NCI-H2196 (cell line): Measurements from ENCODE around the gene TLL2.

Experiments
- DNase-seq: peaks from one replicate; lab custom pipeline; 2025; ENCODE audit not compliant: unreplicated experiment; lab: John Stamatoyannopoulos, UW

Gene TLL2

DNA sequence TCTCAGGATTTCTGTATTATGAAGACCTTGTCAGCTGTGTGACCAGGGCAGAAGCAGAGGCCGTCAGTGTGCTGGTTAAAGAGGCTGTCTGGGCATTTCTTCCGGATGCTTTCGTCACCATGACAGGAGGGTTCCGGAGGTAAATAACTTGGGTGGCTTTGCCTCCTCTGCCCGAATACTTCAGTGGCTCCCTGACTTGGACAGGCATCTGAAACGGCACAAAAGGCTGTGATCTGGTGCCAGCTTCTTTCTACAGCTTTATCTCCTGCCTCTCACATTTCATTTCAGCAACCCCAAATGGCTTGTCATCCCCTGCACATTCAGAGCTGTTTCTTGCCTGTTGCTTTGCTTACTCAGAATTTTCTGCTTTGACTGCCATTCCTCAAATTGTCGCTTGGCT lies 186.3 kb downstream of the TLL2 start:
- no peak for DNase-seq

DNA sequence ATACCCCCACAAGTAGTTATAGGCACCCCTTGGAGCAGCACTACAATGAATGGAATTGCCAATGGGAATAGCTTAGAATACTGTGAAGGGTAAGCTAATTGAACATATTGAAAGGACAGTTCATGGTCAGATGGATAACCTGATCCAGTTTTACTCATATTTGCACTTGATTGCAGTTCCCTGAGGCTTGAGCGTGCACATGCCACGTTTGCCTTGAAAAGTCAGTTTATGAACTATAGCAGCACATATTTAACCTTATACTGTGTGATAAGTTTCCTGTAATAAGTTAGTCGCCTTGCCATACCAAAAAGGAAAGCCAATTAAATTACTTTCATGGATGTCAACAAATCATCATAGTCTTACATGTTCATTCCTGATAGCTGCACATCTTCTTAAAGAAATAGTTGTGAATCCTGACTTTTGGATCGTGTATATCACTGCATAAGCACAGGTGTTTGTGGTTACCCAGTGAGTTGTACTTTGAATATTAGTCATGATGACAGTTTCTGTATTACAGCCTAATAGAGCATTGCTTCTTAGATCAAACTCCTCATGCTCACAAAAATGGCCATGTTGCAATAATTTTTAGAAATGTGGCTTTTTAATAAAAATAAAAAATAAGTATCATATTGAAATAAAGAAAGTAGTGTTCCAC lies 187.9 kb downstream of the TLL2 start:
- DNase-seq, result no peak

DNA sequence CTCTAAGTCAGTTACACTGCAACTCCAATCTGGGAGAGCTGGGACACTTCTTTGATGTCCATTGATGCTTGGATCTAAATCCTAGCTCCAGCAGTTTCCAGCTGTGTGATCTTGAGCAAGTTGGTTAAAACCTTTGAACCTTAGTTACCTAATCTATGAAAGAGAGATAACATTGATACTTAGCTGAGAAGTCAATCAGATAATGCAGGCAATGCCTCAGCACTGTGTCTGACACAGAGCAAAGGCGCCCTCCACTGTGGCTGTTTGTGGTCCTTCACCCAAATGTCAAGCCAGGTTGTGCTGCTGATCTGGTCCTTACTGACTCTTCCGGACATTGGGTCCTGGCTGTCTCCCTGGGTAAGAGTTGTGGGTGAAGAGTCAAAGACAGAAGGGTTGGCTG lies 189.3 kb downstream of the TLL2 start:
- DNase-seq, result no peak

DNA sequence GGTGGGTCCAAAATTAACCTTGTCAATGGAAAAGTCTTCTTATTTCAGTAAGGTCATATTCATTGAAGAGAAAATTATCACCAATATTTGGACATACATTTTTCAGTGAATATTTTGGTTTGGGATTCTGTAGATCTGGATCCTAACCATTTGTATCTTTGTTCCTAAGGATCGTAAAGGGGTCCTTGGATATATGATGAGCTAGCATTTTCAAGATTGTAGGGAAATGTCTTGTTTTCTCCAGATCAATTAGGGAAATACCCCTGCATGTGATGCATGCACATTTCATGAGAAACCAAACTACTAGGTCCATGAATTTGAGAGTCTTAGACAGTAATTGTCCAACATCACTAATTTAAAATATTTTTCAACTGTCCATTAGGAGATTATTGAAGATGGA lies 191.5 kb downstream of the TLL2 start:
- no peak for DNase-seq

DNA sequence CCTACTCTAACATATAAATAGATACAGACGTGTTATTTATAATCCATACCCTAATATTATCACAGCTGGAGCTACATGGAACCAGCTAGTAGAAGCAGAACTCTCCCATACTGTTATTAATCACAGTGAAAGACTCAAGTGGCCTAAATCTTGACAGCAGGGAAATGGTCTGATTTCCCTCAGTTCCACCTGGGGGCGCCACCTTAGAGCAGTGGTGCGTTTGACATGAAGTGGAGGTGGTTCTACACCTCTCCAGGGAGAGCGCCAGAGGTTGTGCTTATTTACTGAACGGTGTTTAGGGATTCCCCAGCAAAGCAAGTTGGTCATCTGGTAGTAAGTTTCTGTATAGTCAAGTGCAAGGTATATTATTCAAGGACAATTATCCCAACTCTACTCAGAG lies 191.9 kb downstream of the TLL2 start:
- no peak for DNase-seq

DNA sequence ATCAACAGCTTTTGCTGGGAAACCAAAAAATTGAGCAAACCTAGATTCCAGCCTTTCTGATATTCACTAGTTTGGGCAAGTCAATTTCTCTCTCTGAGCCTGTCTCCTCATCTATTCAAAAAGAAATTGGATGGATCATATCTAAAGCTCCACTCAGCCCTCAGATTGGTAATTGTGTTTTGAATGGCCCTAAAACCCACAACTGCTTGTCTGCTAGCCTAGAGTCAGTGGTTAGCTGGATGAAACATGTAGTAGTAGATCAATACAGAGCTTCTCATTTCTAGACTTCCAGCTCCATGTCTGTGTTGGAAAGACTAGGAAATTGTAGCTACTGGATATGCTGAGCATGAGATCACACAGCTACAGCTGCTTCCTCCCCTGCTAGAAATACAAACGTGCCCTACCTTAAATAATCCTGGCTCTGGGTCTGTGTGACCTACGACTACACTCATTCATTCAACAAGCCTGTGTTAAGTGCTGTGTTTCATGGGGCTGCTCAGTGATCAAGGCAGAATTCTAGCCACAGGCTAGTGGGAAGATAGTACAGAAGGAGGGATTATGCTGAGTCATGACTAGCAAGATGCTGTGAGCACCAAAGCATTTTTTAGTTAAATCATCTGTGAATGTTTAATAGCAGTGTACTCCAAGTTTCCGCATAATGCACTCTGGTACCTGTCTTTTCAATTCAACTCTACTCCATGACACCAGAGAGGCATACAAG lies 193.8 kb downstream of the TLL2 start:
- no peak for DNase-seq

DNA sequence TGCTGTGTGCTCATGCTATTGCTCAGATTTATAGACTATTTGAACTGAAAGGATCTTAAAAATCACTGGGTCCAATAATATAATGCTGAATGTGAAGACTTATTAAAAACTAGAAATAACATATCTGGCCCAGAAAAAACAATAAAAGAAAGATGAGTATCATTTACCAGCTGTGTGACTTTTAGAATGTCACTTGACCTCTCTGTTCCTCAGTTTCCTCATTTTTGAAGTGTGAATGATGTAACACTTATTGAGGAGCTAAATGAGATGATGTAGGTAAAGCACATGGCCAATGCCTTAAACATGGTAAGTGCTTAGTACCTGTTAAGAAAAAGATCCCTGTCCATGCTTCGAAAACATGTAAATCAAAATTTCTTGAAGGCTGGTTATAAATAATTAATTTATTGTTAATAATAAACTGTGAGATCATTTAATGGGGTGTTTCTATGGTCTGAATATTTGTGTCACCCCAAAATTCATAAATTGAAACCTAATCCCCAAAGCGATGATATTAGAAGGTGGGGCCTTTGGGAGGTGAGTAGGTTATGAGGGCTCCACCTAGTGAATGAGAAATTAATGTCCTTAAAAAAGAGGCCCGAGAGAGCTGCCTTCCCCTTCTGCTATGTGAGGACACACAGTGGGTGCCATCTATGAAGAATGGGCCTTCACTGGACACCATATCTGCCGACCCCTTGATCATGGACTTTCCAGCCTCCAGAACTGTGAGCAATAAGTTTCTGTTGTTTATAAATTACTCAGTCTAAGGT lies 196.5 kb downstream of the TLL2 start:
- DNase-seq, result no peak
